HG03442 (cell line): ENCODE data around the gene CFAP157.
"Not testable (repeated sequence)": the region's sequence is repeated elsewhere in the genome, so short reads cannot be mapped to it uniquely, and the experiment has no call there.

Experiments
- ATAC-seq: cut with Tn5 transposase; IDR thresholded peaks from one replicate; pipeline ENCODE4 v1.9.1; 2021; ENCODE audit warnings: mild to moderate bottlenecking, moderate library complexity; ENCODE audit not compliant: unreplicated experiment

CFAP157 gene

GRCh38 chr9:127734747-127735529 lies 28.1 kb downstream of the CFAP157 start, which contains the start of gene TOR2A:
Gene TOR2A, minus strand, starts transcription at chr9:127735294. Its CDS starts 24 bp downstream, at chr9:127735270.
- peak; percentile 88 for ATAC-seq

- ATAC-seq: no peak
Measured at GRCh38 chr9:127735530-127736185, 28.9 kb downstream of the CFAP157 start.

GRCh38 chr9:127738666-127739065 lies 31.9 kb downstream of the CFAP157 start:
- ATAC-seq: no peak

GRCh38 chr9:127739614-127740330 lies 33.0 kb downstream of the CFAP157 start:
- ATAC-seq: no peak

- no peak for ATAC-seq
Measured at GRCh38 chr9:127741831-127742434, 35.1 kb downstream of the CFAP157 start.

- ATAC-seq: no peak
Measured at GRCh38 chr9:127742435-127743088, 35.8 kb downstream of the CFAP157 start.

- ATAC-seq: no peak
Measured at GRCh38 chr9:127744398-127745110, 37.8 kb downstream of the CFAP157 start.

GRCh38 chr9:127746959-127747569 lies 40.3 kb downstream of the CFAP157 start:
- ATAC-seq: no peak

GRCh38 chr9:127749090-127749787 lies 42.5 kb downstream of the CFAP157 start:
- ATAC-seq: no peak

- no peak for ATAC-seq
Measured at GRCh38 chr9:127751269-127752054, 44.7 kb downstream of the CFAP157 start.

GRCh38 chr9:127753148-127753547 lies 46.4 kb downstream of the CFAP157 start:
- no peak for ATAC-seq

GRCh38 chr9:127753622-127754021 lies 46.8 kb downstream of the CFAP157 start:
- ATAC-seq: no peak

GRCh38 chr9:127754099-127755060 lies 47.6 kb downstream of the CFAP157 start:
- ATAC-seq: no peak

- no peak for ATAC-seq
Measured at GRCh38 chr9:127755061-127756060, 48.6 kb downstream of the CFAP157 start.

- ATAC-seq: no peak
Measured at GRCh38 chr9:127756233-127756632, 49.4 kb downstream of the CFAP157 start.

- ATAC-seq: not testable (repeated sequence)
Measured at GRCh38 chr9:127756776-127757175, 50.0 kb downstream of the CFAP157 start.
